Endometrial microvascular endothelial cells (primary cell): Measurements from ENCODE around the gene TRIM10. TPM values are rescaled to one million over a fixed set of nuclear protein-coding genes. Genes with fewer than 3 reads are reported as not detected.
"Not testable (repeated sequence)": the region's sequence is repeated elsewhere in the genome, so short reads cannot be mapped to it uniquely, and the experiment has no call there.

Experiments
- in situ Hi-C: cut with HindIII; loops from 2 replicates; pipeline ENCODE4 v1.10.0; 2017; ENCODE audit warnings: low sequenced_read_pairs, low pct_unique_long_range_greater_than_20kb; ENCODE audit errors: inconsistent ontology term
- total RNA-seq: library from RNA; depleted of rRNA; stranded (reverse); fragments of >200 nt; gene quantifications from one replicate; pipeline ENCODE4 v1.2.3, GENCODE V29; 2015; ENCODE audit errors: inconsistent ontology term

TRIM10 gene
- total RNA-seq, 1 donor from 2014 or later: not detected

GRCh38 chr6:30178837-30179236 lies 17.8 kb upstream of the TRIM10 start:
- in situ Hi-C loops: no loop called here

DNA sequence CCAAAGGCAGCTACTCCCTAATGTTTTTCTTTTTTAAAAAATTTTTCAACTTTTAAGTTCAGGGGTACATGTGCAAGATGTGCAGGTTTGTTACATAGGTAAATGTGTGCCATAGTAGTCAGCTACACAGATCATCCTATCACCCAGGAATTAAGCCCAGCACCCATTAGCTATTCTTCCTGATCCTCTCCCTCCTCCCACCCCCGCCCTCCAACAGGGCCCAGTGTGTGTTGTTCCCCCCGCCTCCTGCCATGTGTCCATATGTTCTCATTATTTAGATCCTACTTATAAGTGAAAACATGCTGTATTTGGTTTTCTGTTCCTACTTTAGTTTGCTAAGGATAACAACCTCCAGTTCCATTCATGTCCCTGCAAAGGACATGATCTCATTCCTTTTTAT lies 14.8 kb upstream of the TRIM10 start:
- in situ Hi-C loops: no loop called here

DNA sequence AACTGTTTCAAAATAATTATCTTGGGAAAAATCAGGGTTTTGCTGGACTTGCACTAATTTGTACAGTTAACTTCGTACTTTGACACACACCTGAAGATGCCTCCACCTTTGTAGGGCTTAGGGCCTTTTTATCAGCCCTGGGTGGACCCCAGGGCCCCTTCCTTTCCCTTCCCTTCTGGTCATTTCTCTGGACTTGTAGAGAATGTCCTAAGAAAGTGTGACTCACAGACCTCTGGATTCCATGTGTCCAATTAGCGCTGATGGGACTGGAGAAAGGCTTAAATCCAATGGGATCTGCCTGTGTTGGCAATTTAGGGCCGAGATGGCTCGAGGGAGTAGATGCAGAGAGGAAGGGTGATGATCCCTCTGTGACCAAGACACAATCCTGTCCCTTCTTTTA lies 11.7 kb upstream of the TRIM10 start:
- in situ Hi-C loops: no loop called here

- in situ Hi-C loops: no loop called here
Measured at GRCh38 chr6:30171677-30172471, 10.9 kb upstream of the TRIM10 start.

GRCh38 chr6:30169658-30170614 lies 8.9 kb upstream of the TRIM10 start:
- in situ Hi-C loops: no loop called here

DNA sequence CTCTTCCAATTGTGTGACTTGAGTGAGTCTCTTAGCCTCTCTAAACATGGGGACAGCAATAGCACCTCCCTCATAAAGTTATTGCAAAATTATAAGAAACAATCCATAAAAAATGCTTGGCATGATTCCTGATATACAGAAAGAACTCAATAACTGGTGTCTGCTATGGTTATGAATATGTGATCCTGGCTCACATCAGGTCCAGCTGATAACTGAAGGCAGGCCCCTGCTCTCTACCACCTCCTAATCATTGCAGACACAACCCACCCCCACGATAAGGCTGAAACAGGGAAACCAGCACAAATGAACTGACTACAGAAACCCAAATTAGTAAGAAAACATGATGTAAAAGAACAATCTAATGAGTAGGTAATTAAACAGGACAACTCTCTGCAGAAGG lies 7.7 kb upstream of the TRIM10 start:
- in situ Hi-C loops: no loop called here

DNA sequence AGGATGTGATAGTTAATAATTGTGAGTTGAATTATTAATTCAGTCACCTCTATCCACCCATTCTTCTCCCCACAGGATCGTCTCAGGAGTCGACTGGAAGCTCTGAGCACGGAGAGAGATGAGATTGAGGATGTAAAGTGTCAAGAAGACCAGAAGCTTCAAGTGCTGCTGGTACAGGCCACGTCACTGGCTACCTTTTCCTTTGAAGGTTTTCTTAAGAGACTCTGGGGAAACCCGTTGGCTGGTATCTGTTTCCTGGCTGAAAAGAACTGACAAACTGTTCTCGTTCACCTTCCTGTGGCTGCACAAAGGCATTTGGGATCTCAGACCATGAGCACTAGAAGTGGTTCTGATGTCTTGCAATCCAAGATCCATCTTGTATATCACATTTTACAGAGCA lies 6.1 kb upstream of the TRIM10 start:
- in situ Hi-C loops: no loop called here

DNA sequence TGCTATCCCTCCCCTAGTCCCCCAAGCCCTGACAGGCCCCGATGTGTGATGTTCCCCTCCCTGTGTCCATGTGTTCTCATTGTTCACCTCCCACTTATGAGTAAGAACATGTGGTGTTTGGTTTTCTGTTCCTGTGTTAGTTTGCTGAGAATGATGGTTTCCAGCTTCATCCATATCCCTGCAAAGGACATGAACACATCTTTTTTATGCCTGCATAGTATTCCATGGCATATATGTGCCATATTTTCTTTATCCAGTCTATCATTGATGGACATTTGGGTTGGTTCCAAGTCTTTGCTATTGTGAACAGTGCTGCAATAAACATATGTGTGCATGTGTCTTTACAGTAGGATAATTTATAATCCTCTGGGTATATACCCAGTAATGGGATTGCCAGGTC lies 4.2 kb upstream of the TRIM10 start:
- in situ Hi-C loops: not testable (repeated sequence)

DNA sequence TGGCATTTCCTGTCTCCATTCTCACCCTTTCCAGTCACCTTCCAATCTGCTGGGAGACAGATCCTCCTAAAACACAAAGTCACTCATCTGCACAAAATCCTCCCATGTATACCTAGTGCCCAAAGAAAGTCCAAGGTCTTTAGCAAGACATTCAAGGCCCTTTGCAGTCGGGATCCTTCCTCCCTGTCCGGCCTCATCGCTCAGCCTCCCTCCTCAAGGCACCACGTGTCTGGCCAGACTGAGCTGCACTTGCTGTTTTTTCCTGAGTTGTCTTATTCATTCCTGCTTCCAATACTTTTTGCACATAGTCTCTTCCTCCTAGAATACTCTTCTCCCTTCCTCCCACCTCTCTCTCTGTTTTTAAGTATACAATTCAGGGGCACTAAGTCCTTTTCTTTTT lies 3.7 kb upstream of the TRIM10 start:
- in situ Hi-C loops: no loop called here

DNA sequence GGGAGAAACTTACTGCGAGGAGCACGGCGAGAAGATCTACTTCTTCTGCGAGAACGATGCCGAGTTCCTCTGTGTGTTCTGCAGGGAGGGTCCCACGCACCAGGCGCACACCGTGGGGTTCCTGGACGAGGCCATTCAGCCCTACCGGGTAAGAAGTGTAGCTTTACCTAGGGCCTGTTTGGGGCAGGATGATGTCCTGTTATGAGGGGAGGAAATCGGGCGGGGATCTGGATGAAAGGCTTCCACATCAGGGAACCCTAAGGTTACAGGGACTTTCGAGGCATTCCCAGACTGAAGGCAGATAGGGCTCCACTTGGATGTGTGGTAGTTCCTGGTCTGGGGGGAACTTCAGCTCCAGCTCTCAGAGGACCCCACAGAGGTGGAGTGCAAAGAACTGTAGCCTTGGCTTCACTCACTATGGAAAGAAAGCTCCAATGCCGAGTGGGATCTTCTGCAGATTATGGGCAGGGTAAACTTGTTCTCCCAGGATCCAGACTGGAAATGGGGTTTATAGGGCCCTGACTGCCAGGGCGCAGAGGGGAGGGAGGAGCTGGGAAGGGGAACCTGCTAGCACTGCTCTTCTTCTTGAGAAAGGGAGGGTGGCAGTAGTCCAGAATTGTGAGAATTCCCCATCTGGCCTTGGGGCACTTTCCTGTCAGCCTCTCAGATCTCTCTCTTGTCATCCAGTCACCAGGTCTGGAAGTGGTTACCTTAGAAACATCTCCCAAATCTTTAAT lies 3.1 kb upstream of the TRIM10 start:
- in situ Hi-C loops: no loop called here

DNA sequence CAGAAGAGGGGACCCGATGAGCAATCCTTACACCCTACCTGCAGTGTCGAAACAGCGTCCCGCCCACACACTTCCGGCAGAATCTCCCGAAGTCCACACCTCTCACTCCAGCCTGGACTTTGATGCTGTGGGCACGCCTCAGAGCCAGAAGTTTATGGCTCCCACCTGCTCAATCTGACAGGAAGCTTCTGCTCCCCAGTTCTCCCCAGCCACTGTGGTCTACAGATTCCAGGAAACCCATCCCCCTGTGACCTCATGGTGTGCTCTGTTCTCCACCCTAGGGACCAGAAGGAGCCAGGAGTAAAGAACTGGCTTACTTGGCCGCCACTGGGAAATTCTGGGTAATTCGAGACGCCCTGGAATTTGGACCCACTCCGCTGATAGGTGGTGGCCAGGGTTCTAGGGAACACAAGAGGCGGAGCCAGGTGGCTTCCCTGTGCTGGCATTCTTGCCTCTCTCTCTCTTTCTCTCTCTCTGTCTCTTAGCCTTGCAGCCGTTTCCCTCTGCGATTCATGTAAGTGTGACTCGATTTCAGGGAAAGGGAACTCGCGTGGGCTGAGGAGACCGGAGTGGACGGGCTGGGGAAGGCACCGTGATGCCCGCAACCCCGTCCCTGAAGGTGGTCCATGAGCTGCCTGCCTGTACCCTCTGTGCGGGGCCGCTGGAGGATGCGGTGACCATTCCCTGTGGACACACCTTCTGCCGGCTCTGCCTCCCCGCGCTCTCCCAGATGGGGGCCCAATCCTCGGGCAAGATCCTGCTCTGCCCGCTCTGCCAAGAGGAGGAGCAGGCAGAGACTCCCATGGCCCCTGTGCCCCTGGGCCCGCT lies 2.3 kb upstream of the TRIM10 start, which contains the start of gene TRIM15:
Gene TRIM15 (plus strand): TSS at position 457 of the 828 bp plus-strand sequence. CDS start 139 bp downstream, at position 596.
- in situ Hi-C loops: no loop called here

DNA sequence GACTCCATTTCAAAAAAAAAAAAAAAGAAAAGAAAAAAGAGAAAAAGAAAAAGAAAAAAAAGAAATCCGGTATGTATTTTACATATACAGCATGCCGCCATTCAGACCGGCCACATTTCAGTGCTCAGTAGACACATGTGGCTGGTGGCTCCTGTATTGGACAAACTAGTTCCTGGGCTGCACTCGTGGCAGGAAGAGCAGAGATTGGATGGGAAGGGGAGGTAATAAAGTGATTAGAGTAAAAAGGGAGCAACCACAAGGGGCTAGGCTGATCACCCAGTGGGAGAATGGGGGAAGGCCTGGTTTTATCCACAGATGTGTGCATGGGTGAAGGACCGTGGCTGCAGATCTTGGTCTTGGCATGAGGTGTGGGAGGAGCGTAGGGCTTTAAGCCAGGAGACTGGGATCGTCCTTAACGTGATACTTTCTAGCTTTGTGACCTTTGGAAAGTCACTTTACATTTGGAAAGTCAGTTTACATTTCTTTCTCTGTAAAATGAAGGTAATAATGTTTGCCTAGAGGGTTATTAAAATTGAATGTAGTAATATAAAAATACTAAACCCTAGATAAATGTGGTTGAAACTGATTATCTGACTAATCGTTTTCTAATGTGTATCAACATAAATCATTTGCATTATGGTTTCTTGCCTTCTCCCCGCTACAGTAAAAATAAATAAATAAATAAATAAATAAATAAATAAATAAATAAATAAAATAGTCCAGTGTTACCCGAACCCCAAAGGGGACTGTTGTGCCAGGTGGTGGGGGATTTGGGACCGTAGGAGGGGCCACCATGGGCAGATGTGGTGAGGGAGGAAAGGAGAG lies 1.5 kb upstream of the TRIM10 start:
- in situ Hi-C loops: no loop called here

DNA sequence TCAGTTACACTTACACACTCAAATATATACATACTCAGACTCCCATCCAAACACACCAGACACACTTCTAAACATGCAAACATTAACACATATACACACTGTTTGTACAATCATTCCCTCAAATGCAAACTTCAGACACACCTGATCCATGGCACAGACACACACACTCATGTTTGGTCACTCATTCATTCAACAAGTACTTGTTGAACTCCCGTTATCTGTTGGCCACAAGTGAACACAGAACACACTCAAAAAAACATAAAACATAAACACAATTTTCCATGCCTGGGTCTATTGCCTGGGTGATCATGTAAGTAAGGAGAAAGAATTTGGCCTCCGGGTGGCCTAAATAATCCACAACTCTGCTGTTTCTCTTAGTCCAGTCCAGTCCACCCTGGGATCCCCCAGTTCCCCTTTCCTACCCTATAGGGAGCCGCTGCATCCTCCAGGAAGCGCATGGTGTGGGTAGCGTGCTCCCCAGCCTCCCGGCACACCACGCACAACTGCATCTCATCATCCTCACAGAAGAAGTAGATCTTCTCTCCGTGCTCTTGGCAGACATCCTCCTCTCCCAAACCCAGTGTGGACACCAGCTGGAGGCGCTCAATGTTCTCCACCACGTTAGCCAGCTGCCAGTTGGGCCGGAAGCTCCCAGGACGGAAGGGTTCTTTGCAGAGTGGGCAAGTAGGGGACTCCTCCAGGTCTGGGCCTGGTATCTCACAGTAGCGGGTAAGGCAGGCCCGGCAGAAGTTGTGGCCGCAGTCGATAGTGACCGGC lies 815 bp downstream of the TRIM10 start:
- in situ Hi-C loops: no loop called here

- in situ Hi-C loops: no loop called here
Measured at GRCh38 chr6:30158475-30159040, 2.5 kb downstream of the TRIM10 start.

DNA sequence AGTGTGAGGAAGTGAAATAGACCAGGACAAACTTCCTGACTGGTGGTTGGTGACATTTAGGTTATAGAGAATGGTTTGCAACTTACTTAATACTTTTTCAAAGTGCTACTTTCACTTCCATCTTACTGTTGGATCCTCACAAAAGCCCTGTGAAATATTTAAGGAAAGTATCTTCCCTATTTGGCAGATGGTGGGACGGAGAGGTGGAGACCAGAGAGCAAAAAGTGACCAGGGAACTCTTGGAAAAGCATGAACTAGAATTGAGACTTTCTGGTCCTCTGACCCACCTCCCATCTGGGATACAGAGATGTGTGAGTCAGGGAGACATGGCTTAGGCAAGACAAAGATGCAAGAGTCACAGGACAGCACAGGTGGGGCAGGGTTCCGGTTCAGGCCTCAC lies 3.0 kb downstream of the TRIM10 start:
- in situ Hi-C loops: no loop called here

DNA sequence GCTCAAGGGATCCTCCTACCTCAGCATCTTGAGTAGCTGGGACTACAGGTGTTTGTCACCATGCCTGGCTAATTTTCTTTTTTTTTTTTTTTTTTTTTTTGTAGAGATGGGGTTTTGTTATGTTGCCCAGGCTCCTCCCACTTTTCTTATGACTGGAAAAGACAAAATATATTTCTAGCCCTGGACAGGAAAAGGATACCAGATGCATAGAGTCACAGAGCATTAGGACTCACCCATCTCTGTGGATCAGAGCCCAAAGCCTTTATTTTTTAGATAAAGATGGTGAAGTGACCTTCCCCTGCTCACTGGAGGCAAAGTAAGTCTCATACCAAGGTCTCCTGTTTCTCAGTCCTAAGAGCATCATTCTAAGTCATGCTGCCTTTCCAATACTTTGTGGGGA lies 3.4 kb downstream of the TRIM10 start:
- in situ Hi-C loops: no loop called here

DNA sequence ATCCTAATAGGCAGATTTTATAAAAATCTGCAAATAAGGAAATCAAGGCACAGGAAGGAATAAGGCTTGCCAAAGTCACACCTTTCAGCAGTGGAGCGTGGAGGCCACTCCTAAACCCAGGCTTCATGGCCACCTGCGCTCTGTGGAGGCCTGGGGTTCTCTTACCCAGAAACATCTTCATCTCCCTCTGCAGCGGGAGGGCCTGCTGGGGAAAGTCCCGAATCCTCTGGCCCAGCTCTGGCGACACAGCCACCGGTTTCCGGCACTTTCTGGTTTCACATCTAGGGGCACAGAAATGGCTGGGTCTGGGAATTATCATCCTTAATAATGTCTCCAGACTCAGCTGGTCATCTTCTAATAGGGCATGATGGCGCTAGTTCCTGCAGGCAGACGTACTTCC lies 4.2 kb downstream of the TRIM10 start:
- in situ Hi-C loops: no loop called here
